Spleen (tissue), 11 donors: ENCODE measurements around the gene HLCS. TPM values are rescaled to one million over a fixed set of nuclear protein-coding genes. Genes with fewer than 3 reads are reported as not detected.

Experiments
- DNase-seq: peaks from one replicate; pipeline ENCODE4 v3.0.0-alpha.2; 2020
- H3K27ac ChIP-seq, 8 donors: fragments of 200-600 bp; sonication (generic) in 7 of 8; 1 replicate in 4 of 8; 2 replicates in 4 of 8; pipeline versions ENCODE4 v1.5.0 to v1.8.0; 2016 to 2021; ENCODE audit warnings: inconsistent platforms in 4 of 8, mild to moderate bottlenecking in 4 of 8, moderate library complexity in 1 of 8
- H3K27me3 ChIP-seq, 7 donors: fragments of 200-600 bp; sonication (generic) in 6 of 7; replicated peaks in 1 of 7; 1 replicate in 4 of 7; 2 replicates in 3 of 7; pipeline versions ENCODE4 v1.5.0 to v1.8.0; 2016 to 2021; ENCODE audit warnings: inconsistent platforms in 3 of 7, mild to moderate bottlenecking in 1 of 7
- H3K36me3 ChIP-seq, 6 donors: fragments of 200-600 bp; sonication (generic) in 5 of 6; 1 replicate in 4 of 6; 2 replicates in 2 of 6; pipeline versions ENCODE4 v1.5.0 to v1.8.0; 2016 to 2021; ENCODE audit warnings: inconsistent platforms in 2 of 6
- H3K4me1 ChIP-seq, 6 donors: fragments of 200-600 bp; sonication (generic) in 5 of 6; 1 replicate in 3 of 6; 2 replicates in 3 of 6; pipeline versions ENCODE4 v1.5.0 to v1.8.0; 2016 to 2021; ENCODE audit warnings: inconsistent platforms in 3 of 6
- H3K4me3 ChIP-seq, 8 donors: fragments of 200-600 bp; sonication (generic) in 7 of 8; 1 replicate in 4 of 8; 2 replicates in 4 of 8; pipeline versions ENCODE4 v1.5.0 to v1.8.0; 2016 to 2021; ENCODE audit warnings: inconsistent platforms in 4 of 8, mild to moderate bottlenecking in 4 of 8, moderate library complexity in 2 of 8
- H3K9me3 ChIP-seq, 8 donors: fragments of 200-600 bp; sonication (generic) in 7 of 8; 1 replicate in 4 of 8; 2 replicates in 4 of 8; pipeline versions ENCODE4 v1.5.0 to v1.8.0; 2016 to 2021; ENCODE audit warnings: inconsistent platforms in 4 of 8
- CTCF ChIP-seq, 11 experiments: fragments of 200-600 bp in 7 of 11; fragments of 450-650 bp in 4 of 11; sonication (generic) in 4 of 11; IDR thresholded peaks in 8 of 11; conservative IDR thresholded peaks in 3 of 11; 1 replicate in 7 of 11; 2 replicates in 4 of 11; pipeline versions ENCODE4 v1.4.0 to v1.8.0; 2016 to 2021; ENCODE audit warnings: antibody characterized with exemption in 11 of 11, inconsistent platforms in 4 of 11, mild to moderate bottlenecking in 1 of 11
- POLR2A ChIP-seq, 3 donors: fragments of 450-650 bp; IDR thresholded peaks; one replicate each; pipeline ENCODE4 v1.5.1; 2017; ENCODE audit warnings: antibody characterized with exemption in 3 of 3, mild to moderate bottlenecking in 1 of 3
- POLR2AphosphoS5 ChIP-seq, 3 donors: sonication (generic); formaldehyde crosslinking; IDR thresholded peaks; one replicate each; pipeline ENCODE4 v1.5.1; 2017; ENCODE audit warnings: antibody characterized with exemption in 3 of 3
- WGBS, 5 donors: extraction: QIAGEN DNeasy Blood & Tissue Kit in 3 of 5; methylation state at CpG; one replicate each; pipeline versions ENCODE4 v1.1.5 to v1.1.7; 2013 to 2018; 5-methylcytosine and 5-hydroxymethylcytosine counted together
- intact Hi-C: fragments of 100-400 bp; cut with DNase I; formaldehyde crosslinking; loops from one replicate; pipeline ENCODE4 v1.15.0; 2023; ENCODE audit warnings: low total_unique reads
- polyA plus RNA-seq, 3 donors: library from polyadenylated mRNA; stranded (reverse); fragments of 200-250 nt; gene quantifications; one replicate each; pipeline ENCODE4 v1.2.1, GENCODE V29; 2013
- small RNA-seq, 4 donors: library from RNA; depleted of rRNA; stranded (forward); fragments of <200 nt; gene quantifications; one replicate each; pipeline ENCODE3, GENCODE V24; 2016
- total RNA-seq, 7 donors: library from RNA; depleted of rRNA in 3 of 7; stranded (reverse); fragments of >200 nt in 3 of 7; fragmentation: NEBNext Ultra II Directional in 4 of 7; extraction: Animal tissue kit (Norgen Biotek cat#: 25700) in 4 of 7; gene quantifications; one replicate each; pipeline versions ENCODE4 v1.1.0 to v1.2.1, GENCODE V29; 2016 to 2021
- donor health status: healthy with polysubstance abuse.
- donor health status: DM: no; HTN: no; CAD: no; lungs with moderate emphysema.
- donor health status: DM: no; HTN: no; CAD: no.
- donor health status: Bipolar disorder and iron deficiency.
- donor health status: healthy.
- donor health status: DM: no; HTN: no; CAD: no.
- donor health status: DM: yes; HTN: yes; CAD: no.

Gene HLCS
- total and polyA plus RNA-seq, 10 donors, result 1.7 to 22.8 (median 16.3) TPM

GRCh38 chr21:36701756-36702621 is 264.5 kb downstream of the HLCS start:
- no peak for DNase-seq
- peaks cover 26 to 83% (median 71%) of the 10 kb centered on the region in 6 donors for H3K4me1 ChIP-seq
- intact Hi-C loops, result no loop called here
- WGBS, 5 donors, result 5 to 8% (median 6%) methylated on average over 26 of the region's 26 CpGs
- TF ChIP-seq CTCF (IDR thresholded peaks at IDR 0.05 in 8 of 11, conservative IDR thresholded peaks at IDR 0.05 in 3 of 11), result no peak
- no peak for TF ChIP-seq POLR2A (IDR thresholded peaks at IDR 0.05)
- TF ChIP-seq POLR2AphosphoS5 (IDR thresholded peaks at IDR 0.05), result no peak
- peak overlapping the region in 2 of 8 donors; percentile 23 to 53 for H3K4me3 ChIP-seq
- no peak overlapping the region for H3K27ac ChIP-seq
- no peaks in the 10 kb centered on the region for H3K36me3 ChIP-seq
- peaks cover 36 to 100% (median 100%) of the 10 kb centered on the region in 7 donors for H3K27me3 ChIP-seq
- no peaks in the 10 kb centered on the region for H3K9me3 ChIP-seq

- DNase-seq, result no peak
- TF ChIP-seq CTCF (IDR thresholded peaks at IDR 0.05 in 8 of 11, conservative IDR thresholded peaks at IDR 0.05 in 3 of 11), result no peak
- TF ChIP-seq POLR2A (IDR thresholded peaks at IDR 0.05), result no peak
- TF ChIP-seq POLR2AphosphoS5 (IDR thresholded peaks at IDR 0.05), result no peak
- H3K36me3 ChIP-seq, result no peaks in the 10 kb centered on the region
- H3K9me3 ChIP-seq, result no peaks in the 10 kb centered on the region
- 1 to 5% (median 3%) methylated on average over 39 to 65 of the region's 65 CpGs for WGBS, 5 donors
- H3K4me3 ChIP-seq, result peak overlapping the region in 6 of 8 donors; percentile 9 to 53 (median 20)
- intact Hi-C loops, result no loop called here
- H3K27me3 ChIP-seq, result peaks cover 41 to 100% (median 100%) of the 10 kb centered on the region in 7 donors
- H3K27ac ChIP-seq, result no peak overlapping the region
- peaks cover 26 to 83% (median 67%) of the 10 kb centered on the region in 6 donors for H3K4me1 ChIP-seq
Observed at GRCh38 chr21:36700971-36701755, 265.3 kb downstream of the HLCS start.

Small RNAs within 50 kb of the gene (small RNA-seq; reads per million reads assigned to genes)
- gene RF00019 (0 reads per million in 4 donors), gene RNA5SP491 (26.3 to 54.2 (median 47.2) reads per million in 4 donors)

Other genes starting within 250 kb of the HLCS start
- not detected for gene RIPPLY3, start 40.0 kb upstream of the HLCS start, total RNA-seq
- under 1 TPM in 1 of 3 donors, not detected in 2; 0.05 TPM for gene RIPPLY3, start 40.0 kb upstream of the HLCS start, polyA plus RNA-seq
- 10 to 100 TPM in 6 of 7 donors, 1 to 10 TPM in 1; 9.2 to 23.1 (median 12.8) TPM for gene PIGP, start 106.4 kb upstream of the HLCS start, total RNA-seq
- 10 to 100 TPM; 17.2 to 26.0 (median 19.9) TPM for gene PIGP, start 106.4 kb upstream of the HLCS start, polyA plus RNA-seq
- gene TTC3, start 106.6 kb upstream of the HLCS start, total RNA-seq, result 100 to 1,000 TPM in 3 of 7 donors, 10 to 100 TPM in 4; 72.5 to 143 (median 93.7) TPM
- gene TTC3, start 106.6 kb upstream of the HLCS start, polyA plus RNA-seq, result 10 to 100 TPM; 16.0 to 21.6 (median 21.0) TPM